Tibial artery (tissue), 4 donors: ENCODE results near the gene RAB25.

Source experiments
- DNase-seq, 2 donors: peaks; one replicate each; pipeline ENCODE4 v3.0.0-alpha.2; 2019
- H3K27ac ChIP-seq, 2 donors: fragments of 200-600 bp; sonication (generic) in 1 of 2; 1 replicate in 1 of 2; 2 replicates in 1 of 2; pipeline ENCODE4 v1.5.1; 2018 to 2019; ENCODE audit warnings: mild to moderate bottlenecking in 1 of 2
- H3K27me3 ChIP-seq, 2 donors: fragments of 200-600 bp; sonication (generic) in 1 of 2; one replicate each; pipeline versions ENCODE4 v1.5.1 to v1.6.0; 2016 to 2019
- H3K36me3 ChIP-seq, 3 donors: fragments of 200-600 bp; sonication (generic) in 2 of 3; one replicate each; pipeline ENCODE4 v1.5.1; 2016 to 2019; ENCODE audit warnings: mild to moderate bottlenecking in 2 of 3
- H3K4me1 ChIP-seq, 4 donors: fragments of 200-600 bp; sonication (generic) in 2 of 4; 1 replicate in 3 of 4; 2 replicates in 1 of 4; pipeline ENCODE4 v1.5.1; 2016 to 2019
- H3K4me3 ChIP-seq, 2 donors: fragments of 200-600 bp; sonication (generic) in 1 of 2; 1 replicate in 1 of 2; 2 replicates in 1 of 2; pipeline ENCODE4 v1.5.1; 2018 to 2019; ENCODE audit warnings: mild to moderate bottlenecking in 2 of 2
- H3K9me3 ChIP-seq, 3 donors: fragments of 200-600 bp; sonication (generic) in 1 of 3; one replicate each; pipeline ENCODE4 v1.5.1; 2016 to 2019
- CTCF ChIP-seq, 2 experiments: fragments of 200-600 bp in 1 of 2; fragments of 450-650 bp in 1 of 2; IDR thresholded peaks; one replicate each; pipeline ENCODE4 v1.5.1; 2017 to 2019; ENCODE audit warnings: antibody characterized with exemption in 2 of 2, mild to moderate bottlenecking in 1 of 2, moderate library complexity in 1 of 2
- intact Hi-C: fragments of 100-400 bp; cut with DNase I; formaldehyde crosslinking; loops from one replicate; pipeline ENCODE4 v1.15.0; 2023; ENCODE audit warnings: low total_unique reads

Gene RAB25

GRCh38 chr1:156106624-156107488, 45.9 kb downstream of the RAB25 start:
- intact Hi-C loops = no loop called here
- Histone ChIP-seq H3K27ac (peak overlapping the region; percentile 94 to 97), H3K36me3 (no peaks in the 10 kb centered on the region), H3K4me1 (peaks cover 7 to 55% (median 53%) of the 10 kb centered on the region in 4 donors), H3K4me3 (peak overlapping the region; percentile 42 to 53), H3K9me3 (no peaks in the 10 kb centered on the region), H3K27me3 (no peaks in the 10 kb centered on the region)
- DNase-seq = no peak
- no peak for TF ChIP-seq CTCF (IDR thresholded peaks at IDR 0.05)

DNA sequence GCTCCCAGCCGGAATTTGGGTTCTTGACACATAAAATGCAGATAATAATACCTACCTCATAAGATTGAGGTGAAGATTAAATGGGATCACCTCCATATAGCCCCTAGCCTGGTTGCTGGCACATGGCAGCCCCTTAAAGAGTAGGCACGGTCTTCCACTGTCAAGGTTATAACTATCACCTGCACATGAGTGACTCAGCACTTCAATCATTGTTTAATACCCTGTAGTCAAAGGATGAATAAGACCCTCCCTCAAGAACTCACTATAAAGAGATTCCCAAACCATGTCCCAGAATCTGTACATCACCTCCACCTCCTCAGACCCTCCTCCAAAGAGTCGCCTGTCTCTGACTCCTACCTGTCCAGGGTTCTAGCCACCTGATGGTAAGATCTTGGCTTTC, 47.1 kb downstream of the RAB25 start:
- DNase-seq = no peak
- no peaks in the 10 kb centered on the region for H3K27me3 ChIP-seq
- H3K36me3 ChIP-seq = no peaks in the 10 kb centered on the region
- no peak overlapping the region for H3K4me3 ChIP-seq
- peak overlapping the region; percentile 94 to 97 for H3K27ac ChIP-seq
- no peaks in the 10 kb centered on the region for H3K9me3 ChIP-seq
- H3K4me1 ChIP-seq = peaks cover 7 to 49% (median 41%) of the 10 kb centered on the region in 4 donors
- intact Hi-C loops = no loop called here
- no peak for TF ChIP-seq CTCF (IDR thresholded peaks at IDR 0.05)

- Histone ChIP-seq H3K4me3 (no peak overlapping the region), H3K36me3 (no peaks in the 10 kb centered on the region), H3K27me3 (no peaks in the 10 kb centered on the region), H3K9me3 (no peaks in the 10 kb centered on the region), H3K27ac (peak overlapping the region; percentile 94 to 97), H3K4me1 (peaks cover 7 to 49% (median 39%) of the 10 kb centered on the region in 4 donors)
- no peak for TF ChIP-seq CTCF (IDR thresholded peaks at IDR 0.05)
- intact Hi-C loops = no loop called here
- no peak for DNase-seq
These were observed 47.8 kb downstream of the RAB25 start for GRCh38 chr1:156108664-156109241.

DNA sequence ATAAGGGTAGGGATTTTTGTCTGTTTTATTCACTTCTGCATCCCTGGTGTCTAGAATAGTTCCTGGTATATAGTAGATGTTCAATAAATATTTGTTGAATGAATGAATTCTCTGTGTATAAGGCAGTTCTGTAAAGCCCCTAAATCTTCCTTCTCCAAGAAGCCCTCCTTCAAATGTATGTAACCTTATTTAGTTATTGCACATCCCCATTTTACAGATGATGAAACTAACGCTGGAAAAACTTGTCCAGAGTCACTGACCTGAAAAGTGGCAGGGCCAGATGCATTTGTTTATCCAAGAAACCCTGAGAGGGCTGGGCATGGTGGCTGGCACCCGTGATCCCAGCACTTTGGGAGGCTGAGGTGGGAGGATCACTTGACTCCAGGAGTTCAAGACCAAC, 49.3 kb downstream of the RAB25 start:
- intact Hi-C loops = no loop called here
- Histone ChIP-seq H3K4me1 (peaks cover 6 to 41% (median 29%) of the 10 kb centered on the region in 4 donors), H3K4me3 (no peak overlapping the region), H3K9me3 (no peaks in the 10 kb centered on the region), H3K27ac (no peak overlapping the region), H3K36me3 (no peaks in the 10 kb centered on the region), H3K27me3 (no peaks in the 10 kb centered on the region)
- TF ChIP-seq CTCF (IDR thresholded peaks at IDR 0.05) = no peak
- no peak for DNase-seq

DNA sequence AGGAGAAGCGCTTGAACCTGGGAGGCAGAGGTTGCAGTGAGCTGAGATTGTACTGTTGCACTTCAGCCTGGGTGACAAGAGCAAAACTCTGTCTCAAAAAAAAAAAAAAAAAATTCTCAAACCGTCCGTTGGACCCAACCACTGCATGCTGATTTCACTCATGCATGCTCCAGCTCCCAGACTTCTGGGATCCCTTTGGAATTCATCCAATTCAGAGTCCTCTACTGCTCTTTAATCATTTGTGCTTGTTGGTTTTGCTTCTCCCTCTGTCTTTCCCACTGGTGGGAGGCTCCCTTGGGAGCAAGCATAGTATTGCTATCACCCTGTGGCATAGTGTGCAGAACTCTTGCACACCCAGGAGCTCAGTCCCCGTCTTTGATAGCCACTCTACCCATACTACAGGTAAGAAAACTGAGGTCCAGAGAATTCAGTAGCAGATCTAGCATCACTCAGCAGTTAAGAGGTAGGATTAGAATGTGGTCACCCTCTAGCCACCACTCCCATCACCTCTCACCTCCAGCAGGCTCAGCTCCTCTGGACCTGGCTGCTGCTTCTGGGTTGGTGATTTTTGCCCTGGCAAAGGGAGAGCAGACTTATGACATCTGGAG, 50.5 kb downstream of the RAB25 start:
- H3K36me3 ChIP-seq = no peaks in the 10 kb centered on the region
- H3K4me1 ChIP-seq = peaks cover 0 to 31% (median 19%) of the 10 kb centered on the region in 4 donors
- H3K27ac ChIP-seq = peak overlapping the region in 1 of 2 donors; percentile 99
- H3K27me3 ChIP-seq = no peaks in the 10 kb centered on the region
- TF ChIP-seq CTCF (IDR thresholded peaks at IDR 0.05) = no peak
- DNase-seq = no peak
- no peaks in the 10 kb centered on the region for H3K9me3 ChIP-seq
- H3K4me3 ChIP-seq = no peak overlapping the region
- intact Hi-C loops = no loop called here
